DMS153 (cell line): Measurements from ENCODE around the gene SCN2B.

Experiments
- DNase-seq: peaks from one replicate; lab custom pipeline; 2025; lab: John Stamatoyannopoulos, UW

Gene SCN2B

GRCh38 chr11:118174006-118174567 is 2.4 kb downstream of the SCN2B start:
- no peak for DNase-seq

DNA sequence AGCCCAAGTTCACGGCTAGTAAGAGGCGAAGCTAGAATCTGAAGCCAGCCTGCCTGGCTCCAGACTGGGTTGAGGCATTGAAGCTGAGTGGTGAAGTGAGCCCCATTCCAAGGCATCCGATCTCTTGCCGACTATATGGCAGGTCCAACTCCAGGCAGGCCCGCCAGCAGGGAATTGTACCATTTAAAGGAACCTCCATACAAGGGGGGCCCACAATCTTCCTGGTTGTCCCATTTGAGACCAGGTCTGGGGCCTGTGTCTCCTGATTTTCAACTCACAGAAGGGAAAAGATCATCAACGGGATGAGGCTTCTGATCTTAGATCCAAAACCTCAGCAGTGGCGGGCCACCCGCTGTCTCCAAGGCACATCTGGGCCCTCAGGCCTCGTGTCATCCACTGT is 4.1 kb downstream of the SCN2B start:
- DNase-seq: no peak

DNA sequence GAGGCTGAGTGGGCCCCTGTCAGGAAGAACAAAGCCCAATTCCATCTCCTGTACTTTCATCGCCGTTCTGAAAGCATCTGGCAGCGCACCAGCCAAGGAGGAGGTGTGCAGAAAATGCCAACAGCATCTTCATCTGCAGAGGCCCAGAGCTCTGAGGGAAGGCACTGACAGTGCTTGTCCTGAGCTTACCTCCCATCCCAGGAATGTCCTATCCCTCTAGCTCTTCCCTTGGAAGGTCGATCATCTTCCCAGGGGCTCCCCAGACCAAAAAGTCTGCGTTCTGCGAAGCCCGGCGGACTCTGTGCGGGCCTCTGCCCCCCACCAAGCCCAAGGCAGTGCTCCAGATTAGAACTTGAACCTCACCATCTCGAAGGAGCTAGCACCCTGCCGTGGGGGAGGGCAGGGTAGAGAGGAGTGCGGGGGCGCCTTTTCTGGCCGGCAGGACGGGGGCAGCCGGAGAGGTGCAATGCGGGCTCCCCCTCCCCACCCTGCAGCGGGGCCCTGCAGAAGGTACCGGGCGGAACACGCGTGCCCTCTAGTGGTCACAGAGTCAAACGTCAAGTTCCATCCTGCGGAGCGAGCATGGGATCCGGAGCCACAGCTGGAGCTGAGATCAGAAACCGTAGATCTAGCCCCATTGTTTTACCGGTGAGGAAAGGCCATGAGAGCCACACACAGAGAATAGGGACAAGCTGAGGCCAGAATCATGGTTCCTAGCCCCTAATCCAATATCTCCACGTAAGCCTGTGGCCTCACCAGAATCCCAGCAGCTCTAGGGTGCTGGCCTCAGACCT is 5.0 kb downstream of the SCN2B start:
- DNase-seq: no peak

DNA sequence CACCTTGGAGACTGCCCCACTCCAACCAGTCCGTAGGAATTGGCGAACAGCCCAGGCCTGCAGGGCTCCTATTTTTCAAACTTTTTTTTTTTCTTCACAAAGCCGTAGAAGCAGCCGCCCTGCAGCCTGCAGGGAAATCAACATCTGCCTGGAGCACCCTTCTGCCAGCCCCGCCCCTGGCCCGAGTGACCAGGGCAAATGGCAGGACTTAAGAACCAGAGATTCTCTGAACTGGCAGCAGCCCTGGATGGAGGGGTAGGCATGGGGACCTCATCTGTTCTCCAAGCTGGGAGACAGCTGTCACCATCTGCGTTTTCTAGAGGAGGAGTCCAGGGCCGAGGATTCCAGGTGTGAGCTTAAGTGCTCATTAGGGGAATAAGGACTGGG is 5.6 kb downstream of the SCN2B start:
- DNase-seq: no peak

DNA sequence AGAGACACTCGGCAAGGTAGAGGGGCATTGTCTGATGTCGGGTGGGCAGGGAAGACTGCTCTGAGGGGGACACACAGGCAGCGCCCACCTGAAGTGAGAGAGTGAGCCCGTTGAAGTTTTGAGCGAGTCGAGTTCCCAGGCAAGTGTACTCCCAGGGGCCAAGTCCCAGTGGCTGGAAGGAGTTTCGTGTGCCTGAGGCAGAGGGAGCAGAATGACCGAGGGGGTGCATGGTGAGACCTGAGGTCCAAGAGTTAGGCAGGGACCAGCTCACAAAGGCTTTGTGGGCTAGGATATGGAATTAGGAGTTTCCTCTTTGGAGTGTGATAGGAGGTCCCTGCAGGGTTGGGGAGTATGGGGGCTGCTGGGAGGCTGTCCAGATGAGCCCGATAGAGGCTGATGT is 6.2 kb downstream of the SCN2B start:
- DNase-seq: no peak

- DNase-seq: no peak
These were observed 6.9 kb downstream of the SCN2B start for GRCh38 chr11:118169300-118170140.

- no peak for DNase-seq
These were observed 7.7 kb downstream of the SCN2B start for GRCh38 chr11:118168751-118169150.

- DNase-seq: no peak
These were observed 8.1 kb downstream of the SCN2B start for GRCh38 chr11:118168316-118168715.

DNA sequence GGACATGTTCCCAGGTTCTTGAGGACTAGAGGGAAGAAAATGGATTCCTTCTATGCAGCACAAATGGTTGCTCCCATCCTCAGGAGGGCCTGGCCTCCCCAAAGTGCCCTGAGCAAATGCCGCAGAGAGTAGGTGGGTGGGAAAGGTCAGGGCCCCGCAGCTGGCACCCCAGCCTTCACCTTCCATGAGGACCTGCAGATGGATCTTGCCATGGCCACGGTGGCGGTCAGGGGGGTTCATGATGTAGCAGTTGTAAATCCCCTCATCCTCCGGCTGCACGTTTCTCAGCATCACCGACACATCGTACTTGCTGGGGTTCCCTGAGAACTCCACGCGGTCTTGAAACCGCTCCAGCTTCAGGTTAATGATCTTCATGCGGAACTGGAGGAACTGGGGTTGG is 8.5 kb downstream of the SCN2B start:
- DNase-seq: no peak

GRCh38 chr11:118167253-118167652 is 9.2 kb downstream of the SCN2B start:
- DNase-seq: no peak

GRCh38 chr11:118166641-118167040 is 9.8 kb downstream of the SCN2B start:
- DNase-seq: no peak

- DNase-seq: no peak
These were observed 11.6 kb downstream of the SCN2B start for GRCh38 chr11:118164885-118165284.

DNA sequence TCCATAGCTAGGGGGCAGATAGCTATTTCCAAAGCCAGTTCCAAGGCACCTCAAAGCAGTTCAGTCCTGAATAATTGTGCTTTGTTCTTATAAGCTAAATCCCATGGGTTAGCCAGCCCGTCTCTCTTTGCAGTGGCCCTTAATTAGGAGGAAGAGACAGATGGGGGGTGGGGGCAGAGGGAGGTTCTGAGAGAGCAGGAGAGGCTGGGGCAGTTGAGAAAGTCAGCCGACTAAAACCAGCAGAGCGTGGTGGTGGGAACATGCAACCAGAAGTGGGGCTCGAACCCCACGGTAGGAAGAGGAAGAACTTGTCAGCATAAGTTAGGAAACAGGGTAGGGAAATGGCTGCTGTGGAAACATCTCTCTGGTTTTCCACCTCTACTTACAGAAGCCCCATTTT is 12.9 kb downstream of the SCN2B start:
- DNase-seq: no peak

- DNase-seq: no peak
These were observed 13.6 kb downstream of the SCN2B start for GRCh38 chr11:118162846-118163245.

DNA sequence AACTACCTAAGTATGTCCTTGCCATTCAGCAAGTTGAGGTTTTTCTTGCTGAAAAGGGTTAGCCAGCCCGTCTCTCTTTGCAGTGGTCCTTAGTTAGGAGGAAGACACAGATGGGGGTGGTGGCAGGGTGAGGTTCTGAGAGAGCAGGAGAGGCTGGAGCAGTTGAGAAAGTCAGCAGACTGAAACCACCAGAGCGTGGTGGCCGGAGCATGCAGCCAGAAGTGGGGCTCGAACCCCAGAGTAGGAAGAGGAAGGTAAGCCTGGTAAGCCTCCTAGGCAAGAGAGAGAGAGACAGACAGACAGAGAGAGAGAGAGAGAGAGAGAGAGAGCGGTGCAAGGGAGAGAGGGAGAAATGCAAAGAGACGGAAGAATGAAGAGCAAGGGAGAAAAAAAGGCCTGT is 14.7 kb downstream of the SCN2B start:
- DNase-seq: no peak

- DNase-seq: no peak
These were observed 19.1 kb downstream of the SCN2B start for GRCh38 chr11:118157186-118157895.

GRCh38 chr11:118156531-118157185 is 19.8 kb downstream of the SCN2B start:
- DNase-seq: peak; percentile 13

DNA sequence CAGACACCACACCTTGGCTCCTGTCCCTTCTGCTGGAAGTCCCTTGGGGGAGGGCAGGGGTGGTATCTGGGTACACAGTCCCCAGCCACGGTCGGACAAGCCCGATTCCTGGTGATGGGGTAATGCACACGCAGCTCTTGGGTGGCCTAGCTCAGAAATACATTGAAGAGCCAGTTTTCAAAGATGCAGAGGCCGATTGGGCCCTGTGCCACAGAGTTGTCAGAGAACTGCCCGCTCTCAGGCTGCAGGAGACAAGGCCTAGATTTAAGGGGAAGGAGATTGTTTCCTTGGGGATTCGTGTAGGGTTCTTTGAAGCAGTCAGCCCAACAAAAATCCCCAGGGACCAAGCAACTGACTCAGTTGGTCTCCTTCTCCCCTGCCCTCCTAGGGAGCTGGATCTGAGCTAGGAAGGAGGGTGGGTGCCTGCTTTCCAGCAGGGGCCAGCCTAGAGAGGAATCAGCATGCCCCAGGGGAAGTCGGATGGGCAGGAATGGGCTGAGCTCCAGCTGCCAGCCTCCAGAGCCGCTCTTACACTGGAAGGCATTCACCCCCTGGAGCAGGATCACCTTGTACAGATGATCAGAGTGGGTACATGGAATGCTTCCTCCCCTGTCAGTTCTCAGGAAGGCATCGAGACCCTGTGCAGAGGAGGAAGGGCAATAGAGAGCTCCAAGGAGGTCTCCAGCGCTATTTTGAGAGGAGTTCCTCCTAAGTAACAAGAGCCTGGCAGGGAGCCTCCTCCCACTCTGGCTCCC is 20.5 kb downstream of the SCN2B start:
- DNase-seq: no peak

DNA sequence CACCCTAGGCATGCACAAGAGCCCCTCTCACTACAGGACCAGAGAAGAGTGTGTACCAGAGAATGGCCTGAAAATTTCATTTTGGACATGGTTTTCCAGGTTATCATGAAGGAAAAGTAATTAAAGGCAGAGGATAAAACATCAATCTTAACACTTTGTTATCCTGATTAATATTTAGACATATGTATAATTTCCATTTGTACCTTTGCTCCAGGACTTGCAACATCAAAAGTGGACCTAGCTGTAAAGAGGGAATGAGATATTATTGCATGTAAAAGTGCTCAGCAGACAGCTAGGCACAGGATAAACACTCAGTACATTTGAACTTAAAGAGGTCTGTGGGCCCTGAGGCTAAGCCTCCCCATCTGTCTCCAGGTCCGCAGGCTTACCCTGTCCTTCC is 21.8 kb downstream of the SCN2B start:
- no peak for DNase-seq

DNA sequence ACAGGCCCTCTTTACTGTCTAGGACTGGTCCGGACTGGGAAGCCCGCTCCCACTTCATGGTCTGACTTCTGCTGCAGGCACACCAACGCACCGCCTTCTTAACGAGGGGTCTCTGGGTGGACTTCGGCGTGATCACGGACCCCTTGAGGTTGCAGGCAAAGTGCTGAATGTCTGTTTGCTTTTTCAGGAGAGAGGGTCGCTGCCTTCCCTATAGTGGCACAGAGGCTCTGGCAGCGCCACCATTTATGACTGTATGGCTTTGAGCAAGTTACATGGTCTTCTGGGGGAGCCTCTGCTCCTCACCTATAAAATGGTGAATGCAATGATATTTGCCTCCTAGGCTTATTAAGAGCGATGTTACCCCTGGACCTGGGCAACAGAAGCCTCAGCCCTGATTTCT is 22.5 kb downstream of the SCN2B start:
- no peak for DNase-seq

- no peak for DNase-seq
These were observed 22.9 kb downstream of the SCN2B start for GRCh38 chr11:118153516-118153915.
